ENCODE measurements around the gene YWHAG. TPM values are rescaled to one million over a fixed set of nuclear protein-coding genes. Genes with fewer than 3 reads are reported as not detected.

The YWHAG gene
- total RNA-seq, 4 donors from 2014 or later: 47.4 to 67.6 (median 65.8) TPM

GRCh38 chr7:76282344-76283253 is 76.2 kb downstream of the YWHAG start:
- Histone ChIP-seq H3K4me1 (peaks cover 24% of the 10 kb centered on the region), H3K36me3 (no peaks in the 10 kb centered on the region), H3K9me3 (no peaks in the 10 kb centered on the region), H3K27me3 (peaks cover 23% of the 10 kb centered on the region), H3K4me3 (peak overlapping the region; percentile 70), H3K27ac (no peak overlapping the region)
- WGBS: 1% methylated on average over 19 of the region's 98 CpGs
- no peak for TF ChIP-seq CTCF (IDR thresholded peaks at IDR 0.05)
- TF ChIP-seq EP300 (IDR thresholded peaks at IDR 0.05): no peak
- TF ChIP-seq POLR2AphosphoS5 (IDR thresholded peaks at IDR 0.05): no peak
- no peak for TF ChIP-seq POLR2A (IDR thresholded peaks at IDR 0.05)
- DNase-seq (ENCODE audit: low spot score in 2 of 2): no peak

- no peak for DNase-seq (ENCODE audit: low spot score in 2 of 2)
- Histone ChIP-seq H3K4me1 (peaks cover 24% of the 10 kb centered on the region), H3K27me3 (peaks cover 23% of the 10 kb centered on the region), H3K27ac (no peak overlapping the region), H3K36me3 (no peaks in the 10 kb centered on the region), H3K9me3 (no peaks in the 10 kb centered on the region), H3K4me3 (peak overlapping the region; percentile 70)
- WGBS: 4% methylated on average over 14 of the region's 36 CpGs
- TF ChIP-seq POLR2AphosphoS5 (IDR thresholded peaks at IDR 0.05) (no peak), CTCF (IDR thresholded peaks at IDR 0.05) (no peak), POLR2A (IDR thresholded peaks at IDR 0.05) (no peak), EP300 (IDR thresholded peaks at IDR 0.05) (no peak)
These were observed 77.0 kb downstream of the YWHAG start for GRCh38 chr7:76281706-76282343.

GRCh38 chr7:76281006-76281705 is 77.6 kb downstream of the YWHAG start:
- DNase-seq (ENCODE audit: low spot score in 2 of 2): no peak
- Histone ChIP-seq H3K4me3 (peak overlapping the region; percentile 70), H3K4me1 (peaks cover 24% of the 10 kb centered on the region), H3K9me3 (no peaks in the 10 kb centered on the region), H3K27me3 (peaks cover 27% of the 10 kb centered on the region), H3K27ac (no peak overlapping the region), H3K36me3 (no peaks in the 10 kb centered on the region)
- 6% methylated on average over 22 of the region's 63 CpGs for WGBS
- TF ChIP-seq CTCF (IDR thresholded peaks at IDR 0.05) (no peak), EP300 (IDR thresholded peaks at IDR 0.05) (no peak), POLR2A (IDR thresholded peaks at IDR 0.05) (no peak), POLR2AphosphoS5 (IDR thresholded peaks at IDR 0.05) (no peak)

GRCh38 chr7:76280408-76280807 is 78.4 kb downstream of the YWHAG start:
- no peak for DNase-seq (ENCODE audit: low spot score in 2 of 2)
- Histone ChIP-seq H3K27me3 (peaks cover 27% of the 10 kb centered on the region), H3K36me3 (no peaks in the 10 kb centered on the region), H3K4me3 (no peak overlapping the region), H3K4me1 (peaks cover 24% of the 10 kb centered on the region), H3K27ac (no peak overlapping the region), H3K9me3 (no peaks in the 10 kb centered on the region)
- WGBS: 40% methylated on average over 22 of the region's 25 CpGs
- TF ChIP-seq POLR2AphosphoS5 (IDR thresholded peaks at IDR 0.05) (no peak), EP300 (IDR thresholded peaks at IDR 0.05) (no peak), POLR2A (IDR thresholded peaks at IDR 0.05) (no peak), CTCF (IDR thresholded peaks at IDR 0.05) (no peak)
